ENCODE measurements around the gene ANKRD44. TPM values are rescaled to one million over a fixed set of nuclear protein-coding genes. Genes with fewer than 3 reads are reported as not detected.

The ANKRD44 gene
- total and polyA plus RNA-seq, 2 of the 8 experiments (the other 6 are each of a cell fraction or from before 2014, with no cell fraction given): 1.2 to 1.3 TPM

DNA sequence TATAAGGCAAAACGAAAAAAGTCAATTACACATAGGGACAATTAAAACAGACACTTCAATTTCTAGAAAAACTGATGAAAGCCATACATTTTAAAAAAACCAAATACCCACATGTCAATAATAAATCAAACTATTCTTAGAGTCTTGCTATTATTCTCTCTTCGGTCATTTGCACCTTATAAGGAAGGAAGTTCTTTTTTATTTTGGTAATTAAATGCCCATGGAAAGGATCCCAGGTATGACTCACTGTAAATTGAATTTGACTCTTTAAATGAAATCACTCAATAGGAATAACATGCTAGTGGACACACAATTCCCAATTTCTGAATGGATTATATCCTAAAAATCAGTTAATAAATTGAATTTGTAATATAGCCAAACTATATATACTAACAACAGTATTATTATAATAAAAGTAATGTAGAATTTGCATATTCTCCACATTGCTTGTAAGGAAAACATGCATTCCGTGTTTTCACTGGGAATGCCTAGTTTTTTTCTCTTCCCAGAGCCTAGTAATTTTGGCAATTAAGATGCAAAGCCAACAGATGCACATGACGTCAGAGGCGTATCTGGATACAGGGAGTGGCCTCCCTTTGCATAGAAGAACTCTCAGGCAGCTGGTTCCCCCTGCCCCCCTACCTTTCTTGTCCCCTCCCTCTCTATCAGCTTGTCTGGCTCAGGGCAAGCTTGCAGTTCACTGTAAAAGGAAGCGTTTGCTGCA is 230.6 kb downstream of the ANKRD44 start:
- ChIA-PET POLR2A (ENCODE audit: partially characterized antibody) (no interaction called here), CTCF (ENCODE audit: partially characterized antibody) (no interaction called here)
- Histone ChIP-seq H4K20me1 (replicated peaks in 1 of 2; ENCODE audit: control insufficient read depth in 1 of 2, insufficient read depth in 2 of 2, low read length in 2 of 2) (no peaks in the 10 kb centered on the region), H3K23me2 (ENCODE audit: low read depth, low read length) (no peaks in the 10 kb centered on the region; the same call in 1 of the 2 replicates), H2BK20ac (ENCODE audit: low read length) (no peak overlapping the region), H3K18ac (ENCODE audit: extremely low read depth, low read length) (no peak overlapping the region), H2AFZ (ENCODE audit: low read length) (no peak overlapping the region), H3K79me1 (ENCODE audit: low read depth, low read length) (no peaks in the 10 kb centered on the region), H3K27me3 (replicated peaks in 1 of 4; ENCODE audit: control insufficient read depth in 3 of 4, extremely low read depth in 1 of 4, insufficient read depth in 3 of 4, low read length in 3 of 4) (no peaks in the 10 kb centered on the region), H2BK5ac (ENCODE audit: low read depth, low read length) (no peak overlapping the region), H3K14ac (ENCODE audit: insufficient read length) (no peak overlapping the region), H2BK12ac (ENCODE audit: low read depth, low read length) (no peak overlapping the region), H3K79me2 (ENCODE audit: control insufficient read depth in 1 of 2, insufficient read depth in 2 of 2, low read length in 2 of 2) (no peaks in the 10 kb centered on the region), H3K9me3 (ENCODE audit: insufficient read depth in 2 of 2, low read depth in 1 of 2, low read length in 1 of 2) (no peaks in the 10 kb centered on the region), H3K56ac (replicated peaks; ENCODE audit: insufficient read length, low read depth, low read length) (no peak overlapping the region), H3K4me3 (ENCODE audit: extremely low read depth in 1 of 4, insufficient read depth in 2 of 4, low read depth in 3 of 4, low read length in 4 of 4) (no peak overlapping the region), H2AK5ac (ENCODE audit: low read depth, low read length) (no peak overlapping the region), H4K8ac (ENCODE audit: extremely low read depth, insufficient read depth, low read length) (no peak overlapping the region), H3K4ac (replicated peaks; ENCODE audit: insufficient read length, low read depth, low read length) (no peak overlapping the region), H2BK120ac (replicated peaks; ENCODE audit: low read depth, low read length) (no peak overlapping the region), H4K91ac (replicated peaks; ENCODE audit: insufficient read length, low read length) (no peak overlapping the region), H4K5ac (ENCODE audit: insufficient read length, low read depth, low read length) (no peak overlapping the region), H3K27ac (ENCODE audit: low read depth, low read length) (no peak overlapping the region), H3K4me1 (replicated peaks in 1 of 4; ENCODE audit: control insufficient read depth in 3 of 4, insufficient read depth in 4 of 4, low read length in 3 of 4) (no peaks in the 10 kb centered on the region; a peak in 1 of 7 replicates), H2BK15ac (ENCODE audit: low read length) (no peak overlapping the region), H3K23ac (ENCODE audit: insufficient read length) (no peak overlapping the region), H3K36me3 (ENCODE audit: control insufficient read depth in 2 of 4, insufficient read depth in 4 of 4, low read length in 3 of 4) (no peaks in the 10 kb centered on the region), H3K9ac (replicated peaks in 1 of 4; ENCODE audit: extremely low read depth in 1 of 4, low read depth in 3 of 4, low read length in 3 of 4) (no peak overlapping the region), H3K4me2 (ENCODE audit: insufficient read depth in 1 of 2, low read depth in 2 of 2, low read length in 2 of 2) (no peak overlapping the region)
- FAIRE-seq (no peak), DNase-seq (ENCODE audit: low read depth in 1 of 2, low spot score in 2 of 2) (no peak)
- 76% methylated on average over 6 of the region's 6 CpGs; no CpG with 5 or more reads in 1 of the 2 experiments for WGBS, 2 experiments (ENCODE audit: extremely low coverage in 1 of 2, insufficient coverage in 1 of 2, insufficient read length in 1 of 2, insufficient replicate concordance in 2 of 2, low coverage in 1 of 2, low lambda C conversion rate in 2 of 2, missing lambda C conversion rate in 1 of 2)
- TF ChIP-seq KDM4A (IDR thresholded peaks at IDR 0.05; ENCODE audit: low read depth, low read length, severe bottlenecking): no peak
- no peak for TF ChIP-seq EGR1 (IDR thresholded peaks at IDR 0.05; ENCODE audit: borderline replicate concordance, low read depth, low read length)
- no peak for TF ChIP-seq POLR2A (IDR thresholded peaks at IDR 0.05; ENCODE audit: control extremely low read depth in 1 of 2, low read depth in 2 of 2, low read length in 2 of 2)
- TF ChIP-seq SIRT6 (IDR thresholded peaks at IDR 0.05; ENCODE audit: low read length): no peak
- no peak for TF ChIP-seq SP4 (IDR thresholded peaks at IDR 0.05; ENCODE audit: low read length)
- no peak for TF ChIP-seq SUZ12 (IDR thresholded peaks at IDR 0.05; ENCODE audit: low read length)
- TF ChIP-seq HDAC6 (IDR thresholded peaks at IDR 0.05; ENCODE audit: low read depth, low read length): no peak
- TF ChIP-seq POLR2AphosphoS5 (IDR thresholded peaks at IDR 0.05; ENCODE audit: low read depth, low read length): no peak
- no peak for TF ChIP-seq SRF (IDR thresholded peaks at IDR 0.05; ENCODE audit: low read depth, low read length)
- TF ChIP-seq BRCA1 (IDR thresholded peaks at IDR 0.05; ENCODE audit: low read depth, low read length): no peak
- no peak for TF ChIP-seq CHD1 (IDR thresholded peaks at IDR 0.05; ENCODE audit: low read depth, low read length)
- TF ChIP-seq TEAD4 (IDR thresholded peaks at IDR 0.05; ENCODE audit: low read depth, low read length): no peak
- TF ChIP-seq RXRA (IDR thresholded peaks at IDR 0.05; ENCODE audit: insufficient read depth, low read depth, low read length): no peak
- no peak for TF ChIP-seq NANOG (IDR thresholded peaks at IDR 0.05; ENCODE audit: insufficient read depth, low read depth, low read length, poor library complexity, severe bottlenecking)
- TF ChIP-seq EZH2 (IDR thresholded peaks at IDR 0.05; ENCODE audit: low read depth, low read length, severe bottlenecking): no peak

All from H1 (cell line).